DMS153 (cell line): ENCODE results near the gene PSMB8.
"Not testable (repeated sequence)": the region's sequence is repeated elsewhere in the genome, so short reads cannot be mapped to it uniquely, and the experiment has no call there.

Source experiments
- DNase-seq: peaks from one replicate; lab custom pipeline; 2025; lab: John Stamatoyannopoulos, UW

The PSMB8 gene

DNA sequence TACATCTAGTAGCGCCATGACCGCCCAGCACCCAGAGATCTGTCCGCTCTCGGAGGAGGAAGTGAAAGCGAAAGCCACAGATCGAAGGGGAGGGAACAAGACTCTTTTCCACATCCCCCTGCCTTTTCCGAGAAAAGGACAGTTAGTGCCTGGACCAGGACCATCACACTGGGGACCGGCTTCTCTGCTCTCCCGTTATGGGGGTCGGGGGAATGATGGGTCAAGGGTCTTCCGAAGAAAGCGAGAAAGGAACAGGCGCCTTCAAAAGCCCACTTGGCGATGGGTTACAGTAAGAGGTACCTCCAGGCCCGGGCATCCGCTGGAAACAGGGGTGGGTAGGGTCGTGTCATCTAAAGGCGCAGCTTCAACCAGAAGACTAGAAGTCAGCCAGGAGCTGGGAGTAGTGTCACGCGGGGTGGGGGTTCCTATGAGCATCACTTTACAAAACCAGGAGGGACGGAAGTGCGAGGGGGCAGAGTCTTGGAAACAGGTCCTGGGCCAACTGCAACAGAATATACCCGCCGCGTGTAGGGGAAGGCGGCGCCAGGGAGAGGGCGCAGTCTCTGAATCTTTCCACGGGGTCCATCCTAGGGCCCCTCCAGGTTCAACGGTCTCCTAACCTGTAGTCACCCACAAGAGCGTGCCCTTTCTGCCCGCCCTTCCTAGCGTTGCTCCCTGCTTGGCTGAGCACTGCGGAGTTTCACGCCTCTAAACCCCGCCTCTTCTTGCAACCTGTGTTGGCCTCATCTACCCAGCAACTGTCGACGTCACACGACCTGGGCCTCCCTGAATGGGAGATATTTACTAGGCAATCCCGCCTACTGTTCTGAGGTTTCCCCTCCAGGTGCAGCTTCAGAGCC is at the start of gene PSMB8:
TSS of gene PSMB8 (minus strand) at position 69 of the 860 bp plus-strand sequence. CDS start at position 18, 51 bp downstream.
- peak; percentile 97 for DNase-seq

GRCh38 chr6:32890831-32891230 is 47.0 kb upstream of the PSMB8 start:
- no peak for DNase-seq

DNA sequence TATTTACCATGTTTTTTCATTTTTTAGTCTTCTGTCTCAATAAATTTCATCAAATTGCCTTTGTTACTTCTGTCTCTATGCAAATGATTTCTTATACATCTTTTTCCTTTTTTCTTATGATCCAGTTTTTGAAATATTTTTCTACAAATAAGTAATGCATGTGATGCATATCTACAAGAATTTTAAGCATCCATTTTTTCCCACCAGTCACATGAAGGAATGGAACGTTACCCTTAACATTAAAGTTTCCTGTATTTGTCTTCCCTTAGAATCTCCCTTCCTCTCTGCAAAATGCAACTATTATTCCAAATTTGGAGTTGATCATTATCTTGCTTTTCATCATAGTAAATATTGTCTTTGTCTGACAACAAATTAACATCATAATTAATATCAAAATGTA is 45.7 kb upstream of the PSMB8 start:
- DNase-seq: no peak

DNA sequence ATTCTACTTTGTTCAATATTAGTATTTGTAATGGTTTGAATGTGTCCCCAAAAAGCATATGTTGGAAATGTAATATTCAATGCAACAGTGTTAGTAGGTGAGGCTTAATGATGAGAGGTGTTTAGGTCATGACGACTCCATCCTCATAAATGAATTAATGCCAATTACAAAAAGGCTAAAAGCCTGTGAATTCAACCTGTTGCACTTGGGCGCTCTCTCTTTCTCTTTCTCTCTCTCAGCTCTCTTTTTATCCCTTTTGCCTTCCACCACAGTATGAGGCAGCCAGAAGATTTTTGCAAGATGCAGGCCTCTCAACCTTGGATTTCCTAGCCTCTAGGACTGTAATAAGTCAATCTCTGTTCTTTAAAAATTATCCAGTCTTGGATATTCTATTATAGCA is 44.7 kb upstream of the PSMB8 start:
- DNase-seq: no peak

- DNase-seq: no peak
These were observed 43.8 kb upstream of the PSMB8 start for GRCh38 chr6:32887616-32888015.

- no peak for DNase-seq
These were observed 43.0 kb upstream of the PSMB8 start for GRCh38 chr6:32886681-32887383.

DNA sequence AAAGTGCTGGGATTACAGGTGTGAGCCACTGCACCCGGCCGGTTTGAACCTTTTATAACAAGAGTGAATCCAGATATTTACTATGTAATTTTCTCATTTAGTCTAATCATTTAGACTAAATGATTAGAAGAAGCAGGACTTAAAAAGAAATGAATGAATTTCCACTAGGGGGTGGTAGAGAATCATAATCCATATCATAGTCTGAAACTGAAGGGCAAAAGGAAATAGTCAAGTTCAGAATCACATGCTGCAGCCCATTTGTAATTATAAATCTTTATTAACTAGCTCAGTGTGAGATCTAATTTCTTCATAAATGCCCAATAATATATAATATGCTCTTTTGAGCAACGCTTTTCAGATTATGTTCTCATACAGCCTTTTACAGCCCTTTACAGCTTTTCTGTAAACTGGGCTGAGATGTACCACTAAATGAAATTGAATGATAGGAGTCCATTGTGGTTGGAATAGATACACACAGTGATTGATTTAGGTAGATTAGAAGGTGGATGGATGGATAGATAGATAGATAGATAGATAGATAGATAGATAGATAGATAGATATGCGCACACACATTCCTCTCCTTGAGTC is 41.9 kb upstream of the PSMB8 start:
- DNase-seq: peak; percentile 56

GRCh38 chr6:32883789-32884188 is 39.9 kb upstream of the PSMB8 start:
- DNase-seq: no peak

DNA sequence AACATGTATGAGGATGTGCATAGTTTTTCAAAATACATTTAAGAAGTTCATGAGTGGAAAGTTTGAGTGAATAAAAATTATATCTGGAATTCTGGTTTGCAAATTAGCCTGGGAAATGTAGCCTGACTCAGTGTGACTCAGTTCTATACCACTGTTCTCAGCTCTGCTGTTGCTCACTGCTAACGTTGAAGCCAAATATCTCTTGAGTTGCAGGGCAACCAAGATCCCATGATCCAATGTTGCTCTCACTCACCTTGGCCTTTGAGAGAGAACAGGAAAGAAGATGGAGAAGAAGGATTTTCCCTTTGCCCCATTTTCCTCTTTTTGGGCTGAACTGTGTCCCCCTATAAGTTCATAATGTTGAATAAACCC is 39.0 kb upstream of the PSMB8 start:
- no peak for DNase-seq

- DNase-seq: not testable (repeated sequence)
These were observed 37.1 kb upstream of the PSMB8 start for GRCh38 chr6:32880962-32881361.

GRCh38 chr6:32879691-32880090 is 35.8 kb upstream of the PSMB8 start:
- DNase-seq: no peak

GRCh38 chr6:32876603-32877002 is 32.8 kb upstream of the PSMB8 start:
- DNase-seq: no peak

- DNase-seq: not testable (repeated sequence)
These were observed 30.1 kb upstream of the PSMB8 start for GRCh38 chr6:32873947-32874346.

- DNase-seq: peak; percentile 58
These were observed 24.5 kb upstream of the PSMB8 start for GRCh38 chr6:32868257-32868788.

DNA sequence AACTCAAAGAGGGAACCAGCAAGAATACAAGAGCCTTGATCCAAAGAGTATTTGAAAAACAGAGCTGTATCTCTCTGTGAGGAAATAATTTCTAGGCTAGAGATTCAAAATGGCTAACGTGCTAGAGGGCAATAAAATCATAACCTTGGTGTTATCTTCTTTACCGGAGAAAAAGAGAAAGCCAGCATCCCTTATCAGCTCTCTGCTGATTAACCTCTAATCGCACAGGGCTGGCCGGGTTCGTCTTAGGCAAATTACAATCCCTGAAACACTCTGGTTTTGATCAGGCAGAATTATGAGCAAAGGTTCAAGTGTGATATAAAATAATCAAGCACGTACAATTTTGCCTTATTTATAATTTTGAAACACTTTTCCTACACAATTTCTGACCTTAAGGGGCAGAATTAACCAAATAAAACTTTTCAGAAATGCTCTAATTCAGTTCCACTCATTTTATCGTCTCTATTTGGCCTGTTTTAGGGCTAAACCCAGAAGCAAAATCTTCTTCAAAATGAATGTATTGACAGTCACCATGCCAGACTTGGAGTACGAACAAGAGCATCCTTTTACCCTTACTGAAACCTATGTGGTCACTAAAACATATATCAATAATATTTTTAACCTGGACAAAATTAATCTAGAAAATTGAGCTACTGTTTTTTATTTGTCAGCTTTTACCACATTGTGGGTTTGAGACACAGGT is 23.9 kb upstream of the PSMB8 start:
- DNase-seq: no peak

DNA sequence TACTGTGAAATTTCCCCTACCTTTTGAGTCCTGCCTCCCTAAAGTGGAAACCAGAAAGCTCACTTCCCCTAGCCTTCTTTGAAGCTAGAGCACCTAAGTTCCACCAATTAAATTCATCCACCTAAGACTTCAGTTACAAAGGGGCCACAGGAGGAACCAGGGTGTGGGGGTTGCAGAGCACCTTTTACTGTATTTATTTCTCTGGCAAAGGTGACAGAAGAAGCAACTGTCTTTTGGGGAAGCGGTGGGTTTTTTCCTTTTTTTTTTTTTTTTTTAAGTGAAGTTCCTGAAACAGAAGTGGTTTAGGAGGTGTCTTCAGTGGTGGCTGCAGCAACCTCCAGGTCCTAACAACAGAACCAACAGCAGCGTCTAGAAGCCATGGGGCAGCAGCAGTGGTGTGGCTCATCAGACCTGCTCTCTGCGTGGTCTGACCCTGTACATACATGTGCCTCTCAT is 23.2 kb upstream of the PSMB8 start:
- DNase-seq: no peak

DNA sequence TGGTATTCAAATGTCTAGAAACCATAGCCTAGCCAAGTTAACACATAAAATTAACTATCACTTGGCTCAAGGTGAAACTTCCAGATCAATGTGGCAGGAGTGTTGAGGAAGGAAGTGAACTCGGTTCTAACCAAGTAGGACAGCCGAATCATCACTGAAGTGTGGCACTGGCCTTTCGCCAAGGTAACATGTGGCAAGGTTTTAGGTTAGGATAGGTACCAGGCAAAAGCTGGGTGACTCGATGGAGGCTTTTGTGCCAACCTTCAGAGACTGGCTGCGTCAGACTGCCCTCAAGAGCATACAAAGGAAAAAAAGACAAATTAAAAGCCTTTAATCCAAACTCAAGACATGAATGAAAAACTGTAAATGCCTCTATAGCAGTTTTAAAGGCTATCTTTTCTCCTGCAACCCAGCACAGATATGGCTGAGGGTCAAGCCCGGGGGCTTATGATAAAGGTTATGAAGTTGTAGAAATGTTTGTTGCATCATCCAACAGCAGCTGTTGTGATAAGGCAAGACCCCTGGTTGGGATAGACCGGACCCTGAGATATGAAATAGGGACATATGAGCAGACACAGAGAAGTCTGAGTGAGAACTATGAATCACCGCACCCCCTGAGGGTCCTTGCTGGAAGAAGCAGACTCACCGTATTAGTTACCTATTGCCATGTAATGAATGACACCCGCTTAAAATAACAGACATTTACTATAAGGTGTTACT is 22.0 kb upstream of the PSMB8 start:
- no peak for DNase-seq

- DNase-seq: no peak
These were observed 18.9 kb upstream of the PSMB8 start for GRCh38 chr6:32862725-32863124.

- no peak for DNase-seq
These were observed 16.8 kb upstream of the PSMB8 start for GRCh38 chr6:32860674-32861073.

- DNase-seq: no peak
These were observed 14.3 kb upstream of the PSMB8 start for GRCh38 chr6:32858194-32858593.

GRCh38 chr6:32857156-32857891 is 13.5 kb upstream of the PSMB8 start:
- DNase-seq: no peak
